Ishikawa (cell line): ENCODE measurements around the gene ANP32A.

Experiments used
- CEBPB ChIP-seq: IDR thresholded peaks from 2 replicates; pipeline ENCODE4 v1.6.1; 2012
- CREB1 ChIP-seq: IDR thresholded peaks from 2 replicates; pipeline ENCODE4 v1.6.1; 2012; ENCODE audit warnings: low read depth
- EGR1 ChIP-seq: IDR thresholded peaks from 2 replicates; pipeline ENCODE4 v1.6.1; 2012
- EP300 ChIP-seq: IDR thresholded peaks from 2 replicates; pipeline ENCODE4 v1.6.1; 2012; ENCODE audit warnings: borderline replicate concordance
- FOXM1 ChIP-seq: IDR thresholded peaks from 2 replicates; pipeline ENCODE4 v1.6.1; 2012; ENCODE audit warnings: low read depth, borderline replicate concordance
- NFIC ChIP-seq: IDR thresholded peaks from 2 replicates; pipeline ENCODE4 v1.6.1; 2012
- TAF1 ChIP-seq: IDR thresholded peaks from 2 replicates; pipeline ENCODE4 v1.6.1; 2012; ENCODE audit warnings: low read depth, mild to moderate bottlenecking
- TCF12 ChIP-seq: IDR thresholded peaks from 2 replicates; pipeline ENCODE4 v1.6.1; 2012; ENCODE audit warnings: low read depth
- TEAD4 ChIP-seq: IDR thresholded peaks from 2 replicates; pipeline ENCODE4 v1.6.1; 2012
- YY1 ChIP-seq: IDR thresholded peaks from 2 replicates; pipeline ENCODE4 v1.6.1; 2012; ENCODE audit warnings: low read depth
- ZBTB7A ChIP-seq: IDR thresholded peaks from 2 replicates; pipeline ENCODE4 v1.6.1; 2012; ENCODE audit warnings: low read depth
- TF ChIP-seq, protein P1 (sequence below): IDR thresholded peaks from 2 replicates; pipeline ENCODE4 v1.6.1; 2012; ENCODE audit warnings: low read depth, mild to moderate bottlenecking
- TF ChIP-seq, protein P2 (sequence below): IDR thresholded peaks from 2 replicates; pipeline ENCODE4 v1.6.1; 2012
- TF ChIP-seq, protein P3 (sequence below): IDR thresholded peaks from 2 replicates; pipeline ENCODE4 v1.6.1; 2012

The ANP32A gene

DNA sequence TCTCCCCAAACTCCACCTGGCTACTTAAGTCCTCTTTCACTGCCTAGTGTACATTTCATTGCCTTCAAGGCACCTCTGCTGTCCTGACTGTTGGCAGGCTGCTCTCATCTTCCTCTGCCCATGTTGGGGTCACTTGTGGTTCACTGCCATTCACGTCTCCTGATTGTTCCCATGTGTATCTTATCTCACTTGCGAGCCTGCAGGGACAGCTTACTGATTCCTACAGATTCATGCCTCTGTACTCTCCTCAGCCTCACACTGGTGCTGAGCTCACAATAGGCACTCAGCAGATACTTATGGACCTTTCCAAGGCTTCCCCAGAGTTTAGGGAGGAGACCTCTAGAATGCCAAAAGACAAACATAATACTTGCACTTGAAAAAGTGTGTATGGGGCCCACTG is 28.8 kb upstream of the ANP32A start:
- TF ChIP-seq ZBTB7A (no peak), CREB1 (no peak), NFIC (no peak), TEAD4 (no peak), EP300 (no peak), TAF1 (no peak), TCF12 (no peak), EGR1 (no peak), YY1 (no peak), FOXM1 (no peak)
- TF ChIP-seq, protein P1, sequence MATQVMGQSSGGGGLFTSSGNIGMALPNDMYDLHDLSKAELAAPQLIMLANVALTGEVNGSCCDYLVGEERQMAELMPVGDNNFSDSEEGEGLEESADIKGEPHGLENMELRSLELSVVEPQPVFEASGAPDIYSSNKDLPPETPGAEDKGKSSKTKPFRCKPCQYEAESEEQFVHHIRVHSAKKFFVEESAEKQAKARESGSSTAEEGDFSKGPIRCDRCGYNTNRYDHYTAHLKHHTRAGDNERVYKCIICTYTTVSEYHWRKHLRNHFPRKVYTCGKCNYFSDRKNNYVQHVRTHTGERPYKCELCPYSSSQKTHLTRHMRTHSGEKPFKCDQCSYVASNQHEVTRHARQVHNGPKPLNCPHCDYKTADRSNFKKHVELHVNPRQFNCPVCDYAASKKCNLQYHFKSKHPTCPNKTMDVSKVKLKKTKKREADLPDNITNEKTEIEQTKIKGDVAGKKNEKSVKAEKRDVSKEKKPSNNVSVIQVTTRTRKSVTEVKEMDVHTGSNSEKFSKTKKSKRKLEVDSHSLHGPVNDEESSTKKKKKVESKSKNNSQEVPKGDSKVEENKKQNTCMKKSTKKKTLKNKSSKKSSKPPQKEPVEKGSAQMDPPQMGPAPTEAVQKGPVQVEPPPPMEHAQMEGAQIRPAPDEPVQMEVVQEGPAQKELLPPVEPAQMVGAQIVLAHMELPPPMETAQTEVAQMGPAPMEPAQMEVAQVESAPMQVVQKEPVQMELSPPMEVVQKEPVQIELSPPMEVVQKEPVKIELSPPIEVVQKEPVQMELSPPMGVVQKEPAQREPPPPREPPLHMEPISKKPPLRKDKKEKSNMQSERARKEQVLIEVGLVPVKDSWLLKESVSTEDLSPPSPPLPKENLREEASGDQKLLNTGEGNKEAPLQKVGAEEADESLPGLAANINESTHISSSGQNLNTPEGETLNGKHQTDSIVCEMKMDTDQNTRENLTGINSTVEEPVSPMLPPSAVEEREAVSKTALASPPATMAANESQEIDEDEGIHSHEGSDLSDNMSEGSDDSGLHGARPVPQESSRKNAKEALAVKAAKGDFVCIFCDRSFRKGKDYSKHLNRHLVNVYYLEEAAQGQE, result no peak
- TF ChIP-seq, protein P2, sequence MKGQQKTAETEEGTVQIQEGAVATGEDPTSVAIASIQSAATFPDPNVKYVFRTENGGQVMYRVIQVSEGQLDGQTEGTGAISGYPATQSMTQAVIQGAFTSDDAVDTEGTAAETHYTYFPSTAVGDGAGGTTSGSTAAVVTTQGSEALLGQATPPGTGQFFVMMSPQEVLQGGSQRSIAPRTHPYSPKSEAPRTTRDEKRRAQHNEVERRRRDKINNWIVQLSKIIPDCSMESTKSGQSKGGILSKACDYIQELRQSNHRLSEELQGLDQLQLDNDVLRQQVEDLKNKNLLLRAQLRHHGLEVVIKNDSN, result no peak

DNA sequence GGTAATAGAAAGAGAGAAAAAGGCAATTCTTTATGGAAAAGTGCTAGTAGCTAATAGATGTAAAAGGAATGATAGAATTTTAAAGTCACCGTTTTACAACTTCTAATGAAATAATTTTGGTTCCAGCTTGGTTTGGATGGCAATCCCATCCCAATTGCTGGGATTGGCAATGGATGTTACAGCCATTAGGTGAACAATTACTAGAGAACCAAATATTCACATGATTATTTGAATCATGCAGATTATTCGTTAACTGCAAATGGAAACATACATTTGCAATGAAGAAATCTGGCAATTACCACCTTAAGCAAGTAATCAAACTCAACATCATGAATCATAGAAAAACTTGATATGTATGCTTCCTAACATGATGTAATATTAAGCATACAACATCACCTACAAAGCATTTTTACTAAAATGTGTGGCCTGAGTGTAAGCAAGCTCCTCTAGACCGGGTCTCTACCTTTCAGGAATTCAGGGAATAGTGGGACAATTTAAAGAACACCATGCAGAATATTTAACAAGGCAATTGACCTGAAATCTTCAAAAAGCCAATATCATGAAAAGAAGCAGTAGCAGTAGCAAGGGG is 26.2 kb upstream of the ANP32A start:
- TF ChIP-seq ZBTB7A (no peak), TAF1 (no peak), NFIC (no peak), CREB1 (no peak), EP300 (no peak), CEBPB (no peak), TEAD4 (no peak)
- TF ChIP-seq, protein P3, sequence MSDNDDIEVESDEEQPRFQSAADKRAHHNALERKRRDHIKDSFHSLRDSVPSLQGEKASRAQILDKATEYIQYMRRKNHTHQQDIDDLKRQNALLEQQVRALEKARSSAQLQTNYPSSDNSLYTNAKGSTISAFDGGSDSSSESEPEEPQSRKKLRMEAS, result no peak
- TF ChIP-seq, protein P2, result no peak

DNA sequence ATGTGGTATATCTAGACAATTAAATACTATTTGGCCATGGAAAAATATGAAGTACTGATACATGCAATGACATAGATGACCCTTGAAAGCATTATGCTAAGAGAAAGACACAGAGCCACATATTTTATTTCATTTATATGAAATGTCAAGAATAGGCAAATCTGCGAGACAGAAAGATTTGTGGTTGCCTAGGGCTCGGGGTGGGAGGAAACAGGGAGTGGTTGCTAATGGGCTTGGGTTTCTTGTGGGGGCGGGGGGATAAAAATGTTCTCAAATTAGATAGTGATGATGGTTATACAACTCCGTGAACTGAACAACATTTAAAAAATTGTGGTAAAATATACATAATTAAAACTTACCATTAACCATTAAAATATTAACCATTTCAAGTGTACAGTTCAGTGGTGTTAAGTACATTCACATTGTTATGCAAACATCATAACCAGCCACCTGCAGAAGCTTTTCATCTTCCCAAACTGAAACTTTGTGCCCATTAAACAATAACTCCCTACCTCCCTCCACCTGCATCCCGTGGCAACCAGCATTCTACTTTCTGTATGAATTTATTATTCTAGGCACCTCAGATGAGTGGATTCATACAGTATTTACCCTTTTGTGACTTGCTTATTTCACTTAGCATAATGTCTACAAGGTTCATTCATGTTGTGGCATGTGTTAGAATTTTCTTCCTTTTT is 24.3 kb upstream of the ANP32A start:
- TF ChIP-seq FOXM1 (no peak), YY1 (no peak)

DNA sequence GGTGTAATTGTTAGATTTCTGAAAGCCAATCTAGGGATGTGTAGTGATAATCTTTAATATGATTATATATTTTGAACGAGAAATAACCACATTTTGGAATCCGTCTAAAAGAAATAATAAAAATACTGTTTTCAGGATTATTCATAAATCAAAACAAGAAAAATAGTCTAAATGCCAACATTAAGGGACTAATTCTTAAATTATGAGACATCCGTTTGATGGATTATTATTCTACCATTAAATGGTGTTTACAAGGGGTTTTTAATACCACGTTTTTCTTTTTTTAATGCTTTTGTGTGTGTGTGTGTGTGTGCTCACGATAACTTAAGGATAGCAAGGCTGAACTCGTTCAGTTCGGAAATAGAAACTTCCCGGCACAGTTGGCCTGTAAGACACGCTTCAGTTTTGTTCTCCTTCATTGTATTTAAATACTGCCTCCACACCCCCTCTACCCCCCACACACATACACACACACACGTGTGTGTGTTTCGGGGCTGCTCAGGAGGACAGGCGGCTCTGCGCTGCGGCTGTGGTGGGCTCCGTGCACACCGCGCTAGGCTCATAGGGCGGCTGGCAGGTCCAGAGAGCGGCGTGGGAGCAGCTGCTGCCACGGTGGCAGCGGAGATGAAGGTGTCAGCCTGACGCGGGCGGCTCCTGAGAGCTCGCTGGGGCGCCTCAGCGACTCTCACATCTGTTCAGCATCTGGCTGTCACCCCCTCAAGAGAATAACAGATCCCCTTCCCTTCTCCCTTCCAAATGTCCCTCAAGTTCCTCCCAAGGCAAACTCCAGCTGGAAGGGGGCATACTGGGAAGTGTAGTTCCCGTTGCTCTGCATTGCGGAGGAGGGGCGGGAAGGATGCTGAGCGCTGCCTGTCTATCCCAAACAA is 23.0 kb upstream of the ANP32A start:
- TF ChIP-seq, protein P3, result peak; percentile 38
- no peak for TF ChIP-seq NFIC

DNA sequence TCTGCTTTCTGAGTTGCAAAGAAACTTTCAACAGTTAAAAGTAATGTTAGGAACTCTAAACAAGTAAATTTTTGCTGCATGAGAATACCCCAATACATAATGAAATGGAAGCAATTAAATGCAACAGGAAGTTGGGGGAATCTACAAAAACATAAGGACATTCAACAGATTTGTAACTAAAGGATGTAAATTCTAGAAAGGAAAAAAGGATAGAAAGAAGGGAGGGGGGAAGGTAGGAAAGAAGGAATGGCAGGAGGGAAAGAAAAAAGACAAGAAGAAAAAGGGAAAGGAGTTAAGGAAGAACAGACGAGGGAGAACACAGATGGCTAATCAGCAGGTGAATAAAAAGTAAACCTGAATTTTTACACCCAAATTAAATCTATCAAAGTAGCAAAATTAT is 22.3 kb upstream of the ANP32A start:
- TF ChIP-seq FOXM1 (no peak), EGR1 (no peak)
- TF ChIP-seq, protein P2, result no peak

DNA sequence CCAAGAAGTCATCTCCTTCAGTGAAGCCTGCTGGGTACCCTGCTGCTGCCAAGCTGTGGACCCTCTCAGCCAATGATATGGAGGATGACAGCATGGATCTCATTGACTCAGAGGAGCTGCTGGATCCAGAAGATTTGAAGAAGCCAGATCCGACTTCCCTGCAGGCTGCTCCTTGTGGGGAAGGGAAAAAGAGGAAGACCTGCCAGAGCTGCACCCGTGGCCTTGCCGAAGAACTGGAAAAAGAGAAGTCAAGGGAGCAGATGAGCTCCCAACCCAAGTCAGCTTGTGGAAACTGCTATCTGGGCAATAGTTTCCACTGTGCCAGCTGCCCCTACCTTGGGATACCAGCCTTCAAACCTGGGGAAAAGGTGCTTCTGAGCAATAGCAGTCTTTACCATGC is 13.7 kb upstream of the ANP32A start:
- TF ChIP-seq, protein P2, result no peak

DNA sequence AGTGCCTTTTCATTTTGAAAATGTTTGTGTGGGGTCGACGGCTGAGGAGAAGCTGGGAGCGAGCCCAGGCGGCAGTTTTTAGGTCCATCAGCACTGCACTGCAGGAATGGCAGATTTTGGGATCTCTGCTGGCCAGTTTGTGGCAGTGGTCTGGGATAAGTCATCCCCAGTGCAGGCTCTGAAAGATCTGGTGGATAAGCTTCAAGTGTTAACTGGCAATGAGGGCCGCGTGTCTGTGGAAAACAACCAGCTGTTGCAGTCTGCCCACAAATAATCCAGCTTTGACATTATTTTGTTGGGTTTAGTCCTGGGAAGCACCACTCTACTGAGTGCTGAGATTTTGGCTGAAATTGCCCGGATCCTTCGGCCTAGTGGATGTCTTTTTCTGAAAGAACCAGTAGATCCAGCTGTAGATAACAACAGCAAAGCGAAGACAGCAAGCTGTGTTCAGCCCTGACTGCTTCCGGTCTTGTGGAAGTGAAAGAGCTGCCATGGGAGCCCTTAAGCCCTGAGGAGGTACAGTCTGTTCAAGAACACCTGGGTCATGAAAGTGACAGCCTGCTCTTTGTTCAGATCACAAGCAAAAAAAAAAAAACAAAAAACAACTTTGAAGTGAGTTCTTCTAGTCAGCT is 13.1 kb upstream of the ANP32A start:
- TF ChIP-seq, protein P1, result no peak
- TF ChIP-seq EP300, result no peak
